BJ (cell line): ENCODE data around the gene FAM151A. TPM values are rescaled to one million over a fixed set of nuclear protein-coding genes. Genes with fewer than 3 reads are reported as not detected.

Experiments used
- CTCF ChIA-PET: fragments of 350-600 bp; formaldehyde crosslinking; extraction: SDS; loops from one replicate; lab custom pipeline; 2021; ENCODE audit warnings: antibody characterized with exemption, inconsistent platforms; lab: Yijun Ruan, JAX
- POLR2A ChIA-PET: fragments of 300-600 bp; sonication (Branson Sonifier 250); formaldehyde crosslinking; extraction: SDS; loops from one replicate; lab custom pipeline; 2021; ENCODE audit warnings: antibody characterized with exemption; lab: Charles Lee
- DNase-seq: peaks from one replicate; pipeline ENCODE4 v3.0.0-alpha.2; 2011; ENCODE audit warnings: low read depth
- H3K27me3 ChIP-seq: 2 replicates; pipeline ENCODE4 v1.6.0; 2011; ENCODE audit warnings: low read length; ENCODE audit not compliant: control insufficient read depth, insufficient read depth
- H3K36me3 ChIP-seq: 2 replicates; pipeline ENCODE4 v1.5.1; 2011; ENCODE audit warnings: low read length; ENCODE audit not compliant: control insufficient read depth, insufficient read depth
- H3K4me3 ChIP-seq: 2 replicates; pipeline ENCODE4 v1.5.1; 2011; ENCODE audit warnings: low read depth, mild to moderate bottlenecking, control low read depth, low read length
- polyA plus RNA-seq: library from polyadenylated mRNA; depleted of rRNA; stranded (reverse); fragments of >200 nt; gene quantifications from 2 replicates; pipeline ENCODE4 v1.2.3, GENCODE V29; 2011
- TF ChIP-seq, protein P1 (sequence below): IDR thresholded peaks from 2 replicates; pipeline ENCODE4 v1.5.1; 2011; ENCODE audit warnings: low read depth, mild to moderate bottlenecking, control low read depth, inconsistent platforms, low read length, moderate library complexity; ENCODE audit not compliant: insufficient read depth

FAM151A gene
- polyA plus RNA-seq, 1 experiment: not detected

- TF ChIP-seq, protein P1, sequence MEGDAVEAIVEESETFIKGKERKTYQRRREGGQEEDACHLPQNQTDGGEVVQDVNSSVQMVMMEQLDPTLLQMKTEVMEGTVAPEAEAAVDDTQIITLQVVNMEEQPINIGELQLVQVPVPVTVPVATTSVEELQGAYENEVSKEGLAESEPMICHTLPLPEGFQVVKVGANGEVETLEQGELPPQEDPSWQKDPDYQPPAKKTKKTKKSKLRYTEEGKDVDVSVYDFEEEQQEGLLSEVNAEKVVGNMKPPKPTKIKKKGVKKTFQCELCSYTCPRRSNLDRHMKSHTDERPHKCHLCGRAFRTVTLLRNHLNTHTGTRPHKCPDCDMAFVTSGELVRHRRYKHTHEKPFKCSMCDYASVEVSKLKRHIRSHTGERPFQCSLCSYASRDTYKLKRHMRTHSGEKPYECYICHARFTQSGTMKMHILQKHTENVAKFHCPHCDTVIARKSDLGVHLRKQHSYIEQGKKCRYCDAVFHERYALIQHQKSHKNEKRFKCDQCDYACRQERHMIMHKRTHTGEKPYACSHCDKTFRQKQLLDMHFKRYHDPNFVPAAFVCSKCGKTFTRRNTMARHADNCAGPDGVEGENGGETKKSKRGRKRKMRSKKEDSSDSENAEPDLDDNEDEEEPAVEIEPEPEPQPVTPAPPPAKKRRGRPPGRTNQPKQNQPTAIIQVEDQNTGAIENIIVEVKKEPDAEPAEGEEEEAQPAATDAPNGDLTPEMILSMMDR: no peak
- Histone ChIP-seq H3K36me3 (no peaks in the 10 kb centered on the region), H3K4me3 (no peak overlapping the region), H3K27me3 (no peaks in the 10 kb centered on the region)
- CTCF ChIA-PET: interaction anchor here (1.2 kb wide), 1 partner anchor 12 kb away, joined by 3 read pairs; no protein-coding TSS in a partner anchor
- POLR2A ChIA-PET: no interaction called here
- DNase-seq: no peak
Measured at GRCh38 chr1:54608566-54609230, 14.6 kb downstream of the FAM151A start.

DNA sequence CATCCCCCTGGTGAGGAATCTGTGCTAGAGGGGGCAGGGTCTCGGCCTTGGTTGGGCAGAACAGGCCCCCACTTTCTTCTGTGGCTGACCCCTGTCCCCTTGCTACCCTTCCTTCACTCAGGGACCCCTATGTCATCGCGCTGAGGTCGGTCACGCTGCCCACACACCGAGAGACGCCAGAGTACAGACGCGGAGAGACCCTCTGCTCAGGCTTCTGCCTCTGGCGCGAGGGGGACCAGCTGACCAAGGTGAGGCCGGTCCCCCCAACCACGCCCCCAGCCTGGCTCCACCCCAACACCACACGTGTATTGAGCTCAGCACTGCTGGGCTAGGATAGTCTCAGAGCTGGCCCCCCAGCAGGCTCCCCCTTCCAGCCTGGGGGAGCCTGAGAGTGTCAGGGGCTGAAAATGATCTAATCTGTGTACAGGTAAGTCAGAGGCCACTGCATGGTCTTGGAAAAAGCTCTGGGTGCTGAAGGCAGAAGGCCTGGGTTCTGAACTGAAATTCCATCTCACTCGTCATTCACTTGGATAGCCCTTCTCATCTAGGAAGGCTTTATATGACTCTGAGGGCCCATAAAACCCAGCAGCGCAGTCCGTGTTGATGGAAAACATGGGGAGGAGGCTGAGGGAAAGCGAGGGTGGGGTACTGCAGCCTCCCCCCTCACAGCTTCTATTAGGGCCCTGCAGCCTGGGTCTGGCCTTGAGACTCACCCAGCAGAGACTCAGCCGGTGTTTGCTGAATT is 15.3 kb downstream of the FAM151A start:
- no peak for DNase-seq
- ChIA-PET CTCF (no interaction called here), POLR2A (no interaction called here)
- Histone ChIP-seq H3K4me3 (no peak overlapping the region), H3K36me3 (no peaks in the 10 kb centered on the region), H3K27me3 (no peaks in the 10 kb centered on the region)
- TF ChIP-seq, protein P1: no peak

- POLR2A ChIA-PET: no interaction called here
- no peaks in the 10 kb centered on the region for H3K36me3 ChIP-seq
- TF ChIP-seq, protein P1: no peak
- no peaks in the 10 kb centered on the region for H3K27me3 ChIP-seq
- CTCF ChIA-PET: no interaction called here
- no peak for DNase-seq
- no peak overlapping the region for H3K4me3 ChIP-seq
Measured at GRCh38 chr1:54606990-54607325, 16.4 kb downstream of the FAM151A start.

DNA sequence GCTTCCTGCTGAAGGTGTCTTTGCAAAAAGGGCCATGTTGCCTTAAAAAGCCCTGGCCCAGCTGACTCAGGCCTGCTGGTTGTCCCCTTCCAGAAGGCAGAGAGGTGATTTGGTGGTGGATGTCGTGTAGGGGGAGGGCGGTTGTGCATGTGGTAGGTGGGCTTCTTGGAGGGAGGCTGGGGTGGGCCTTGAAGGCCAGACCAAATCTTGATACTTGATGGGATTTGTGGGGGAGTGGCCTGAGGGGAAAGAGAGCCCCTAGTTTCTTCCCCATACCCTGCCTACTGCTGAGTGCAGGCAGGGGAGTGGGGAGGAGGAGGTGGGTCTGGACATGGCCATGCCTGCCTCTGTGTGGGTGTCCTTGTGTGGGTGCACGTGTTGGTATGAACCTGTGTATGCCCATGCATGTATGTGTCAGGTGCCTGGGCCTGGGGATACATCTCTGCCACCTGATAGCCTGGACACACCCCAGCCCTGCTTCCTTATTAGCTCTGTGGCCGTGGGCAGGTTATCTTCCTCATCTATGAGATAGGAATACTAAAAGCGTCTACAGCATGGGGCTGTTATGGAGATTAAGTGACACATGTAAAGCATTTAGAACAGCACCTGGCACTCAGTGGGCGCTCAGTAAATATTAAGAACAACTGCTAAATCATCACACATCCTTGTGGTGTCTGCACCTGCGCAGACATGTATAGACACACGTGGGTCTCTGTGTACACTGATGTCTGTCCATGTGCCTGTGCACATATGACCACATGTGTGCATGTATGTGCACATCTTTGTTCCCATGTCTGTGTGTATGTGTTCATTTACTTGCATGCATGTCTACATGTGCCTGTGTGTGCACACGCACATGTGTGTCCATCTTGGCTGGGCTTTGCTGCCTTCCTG is 17.0 kb downstream of the FAM151A start:
- POLR2A ChIA-PET: no interaction called here
- CTCF ChIA-PET: no interaction called here
- no peak for DNase-seq
- Histone ChIP-seq H3K27me3 (no peaks in the 10 kb centered on the region), H3K4me3 (no peak overlapping the region), H3K36me3 (no peaks in the 10 kb centered on the region)
- TF ChIP-seq, protein P1: no peak
